ENCODE measurements around the gene FCAMR. TPM values are rescaled to one million over a fixed set of nuclear protein-coding genes. Genes with fewer than 3 reads are reported as not detected.

Gene FCAMR
- total RNA-seq, 1 experiment from 2014 or later: not detected

- H3K4me3 ChIP-seq (ENCODE audit: insufficient read depth, low read depth, low read length): no peak overlapping the region
- H3K27me3 ChIP-seq (ENCODE audit: control insufficient read depth, insufficient read depth, low read length): no peaks in the 10 kb centered on the region; the same call in 1 of the 2 replicates
- DNase-seq: no peak
- no peaks in the 10 kb centered on the region for H3K36me3 ChIP-seq (replicated peaks; ENCODE audit: control insufficient read depth, insufficient read depth, low read length)
These were observed 28.4 kb downstream of the FCAMR start for GRCh38 chr1:206941766-206942418.

GRCh38 chr1:206940588-206940936 is 29.7 kb downstream of the FCAMR start:
- Histone ChIP-seq H3K27me3 (ENCODE audit: control insufficient read depth, insufficient read depth, low read length) (no peaks in the 10 kb centered on the region; the same call in 1 of the 2 replicates), H3K36me3 (replicated peaks; ENCODE audit: control insufficient read depth, insufficient read depth, low read length) (no peaks in the 10 kb centered on the region), H3K4me3 (ENCODE audit: insufficient read depth, low read depth, low read length) (no peak overlapping the region)
- DNase-seq: no peak

- Histone ChIP-seq H3K36me3 (replicated peaks; ENCODE audit: control insufficient read depth, insufficient read depth, low read length) (no peaks in the 10 kb centered on the region), H3K27me3 (ENCODE audit: control insufficient read depth, insufficient read depth, low read length) (no peaks in the 10 kb centered on the region; the same call in 1 of the 2 replicates), H3K4me3 (ENCODE audit: insufficient read depth, low read depth, low read length) (no peak overlapping the region)
- DNase-seq: no peak
These were observed 30.2 kb downstream of the FCAMR start for GRCh38 chr1:206939841-206940587.

GRCh38 chr1:206939131-206939530 is 31.1 kb downstream of the FCAMR start:
- Histone ChIP-seq H3K4me3 (ENCODE audit: insufficient read depth, low read depth, low read length) (no peak overlapping the region), H3K36me3 (replicated peaks; ENCODE audit: control insufficient read depth, insufficient read depth, low read length) (no peaks in the 10 kb centered on the region), H3K27me3 (ENCODE audit: control insufficient read depth, insufficient read depth, low read length) (no peaks in the 10 kb centered on the region)
- DNase-seq: no peak

- Histone ChIP-seq H3K27me3 (ENCODE audit: control insufficient read depth, insufficient read depth, low read length) (no peaks in the 10 kb centered on the region), H3K4me3 (ENCODE audit: insufficient read depth, low read depth, low read length) (no peak overlapping the region), H3K36me3 (replicated peaks; ENCODE audit: control insufficient read depth, insufficient read depth, low read length) (no peaks in the 10 kb centered on the region)
- no peak for DNase-seq
These were observed 32.8 kb downstream of the FCAMR start for GRCh38 chr1:206937425-206937824.

DNA sequence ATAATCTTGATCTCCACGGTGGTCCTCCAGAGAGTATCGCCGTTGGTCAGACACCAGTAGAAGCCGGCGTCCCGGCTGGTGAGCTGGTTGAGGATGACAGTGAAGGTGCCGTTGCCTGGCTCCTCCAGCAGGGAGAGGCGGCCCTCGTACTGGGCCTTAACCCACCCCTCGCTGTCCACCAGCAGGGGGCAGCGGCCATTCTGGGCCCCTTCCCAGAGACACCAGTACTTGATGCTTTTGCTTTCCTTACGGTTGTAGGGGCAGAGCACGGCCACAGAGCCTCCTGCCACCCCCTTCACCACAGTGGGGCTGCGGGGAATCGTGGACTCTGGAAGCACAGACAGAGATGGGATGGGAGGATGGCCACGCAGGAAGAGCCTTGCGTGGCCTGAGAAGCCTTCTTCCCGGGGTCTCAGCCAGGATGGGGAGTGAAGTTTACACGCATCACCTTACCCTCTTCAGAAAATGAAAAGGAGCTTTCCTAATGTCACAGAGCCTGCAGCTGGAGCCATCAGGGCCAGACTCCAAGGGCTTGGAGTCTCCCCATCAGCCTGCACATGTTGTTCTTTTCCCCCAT is 34.7 kb downstream of the FCAMR start:
- Histone ChIP-seq H3K27me3 (ENCODE audit: control insufficient read depth, insufficient read depth, low read length) (no peaks in the 10 kb centered on the region), H3K4me3 (ENCODE audit: insufficient read depth, low read depth, low read length) (no peak overlapping the region), H3K36me3 (replicated peaks; ENCODE audit: control insufficient read depth, insufficient read depth, low read length) (no peaks in the 10 kb centered on the region)
- peak; percentile 90 for DNase-seq

DNA sequence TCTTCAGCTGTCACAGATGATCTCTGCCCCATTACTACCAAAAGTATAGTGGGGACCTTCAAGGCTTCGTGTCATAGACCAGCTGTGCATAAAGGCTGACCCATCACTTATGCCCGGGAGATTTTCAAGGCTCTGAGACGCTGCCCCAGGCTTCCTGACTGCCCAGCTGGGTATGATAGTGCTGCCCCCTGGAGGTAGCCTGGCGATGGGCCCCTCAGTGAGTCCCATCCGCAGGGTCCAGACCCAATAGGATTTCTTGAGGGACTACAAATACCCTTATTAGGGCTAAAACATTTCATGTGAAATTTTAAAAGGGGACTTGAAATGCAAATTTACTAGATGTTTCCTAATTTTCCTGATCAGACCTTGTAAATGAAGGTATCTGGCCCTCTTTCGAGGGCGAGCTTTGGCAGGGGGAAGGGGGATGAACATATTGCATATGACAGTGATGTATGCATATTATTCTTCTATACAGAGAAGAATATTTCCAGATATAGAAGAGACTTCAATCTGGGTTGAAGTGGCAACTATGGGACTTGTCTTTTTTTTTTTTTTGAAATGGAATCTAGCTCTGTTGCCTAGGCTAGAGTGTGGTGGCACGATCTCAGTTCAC is 36.8 kb downstream of the FCAMR start:
- DNase-seq: peak; percentile 91
- no peak overlapping the region for H3K4me3 ChIP-seq (ENCODE audit: insufficient read depth, low read depth, low read length)
- no peaks in the 10 kb centered on the region for H3K36me3 ChIP-seq (replicated peaks; ENCODE audit: control insufficient read depth, insufficient read depth, low read length)
- H3K27me3 ChIP-seq (ENCODE audit: control insufficient read depth, insufficient read depth, low read length): no peaks in the 10 kb centered on the region

- H3K27me3 ChIP-seq (ENCODE audit: control insufficient read depth, insufficient read depth, low read length): no peaks in the 10 kb centered on the region
- no peaks in the 10 kb centered on the region for H3K36me3 ChIP-seq (replicated peaks; ENCODE audit: control insufficient read depth, insufficient read depth, low read length)
- no peak for DNase-seq
- H3K4me3 ChIP-seq (ENCODE audit: insufficient read depth, low read depth, low read length): no peak overlapping the region
These were observed 38.1 kb downstream of the FCAMR start for GRCh38 chr1:206932177-206932576.

- Histone ChIP-seq H3K36me3 (replicated peaks; ENCODE audit: control insufficient read depth, insufficient read depth, low read length) (no peaks in the 10 kb centered on the region), H3K4me3 (ENCODE audit: insufficient read depth, low read depth, low read length) (no peak overlapping the region), H3K27me3 (ENCODE audit: control insufficient read depth, insufficient read depth, low read length) (no peaks in the 10 kb centered on the region)
- peak; percentile 86 for DNase-seq
These were observed 38.6 kb downstream of the FCAMR start for GRCh38 chr1:206931709-206932108.

- Histone ChIP-seq H3K4me3 (ENCODE audit: insufficient read depth, low read depth, low read length) (no peak overlapping the region), H3K27me3 (ENCODE audit: control insufficient read depth, insufficient read depth, low read length) (no peaks in the 10 kb centered on the region), H3K36me3 (replicated peaks; ENCODE audit: control insufficient read depth, insufficient read depth, low read length) (no peaks in the 10 kb centered on the region)
- DNase-seq: no peak
These were observed 40.0 kb downstream of the FCAMR start for GRCh38 chr1:206930210-206930798.

- Histone ChIP-seq H3K4me3 (ENCODE audit: insufficient read depth, low read depth, low read length) (no peak overlapping the region), H3K27me3 (ENCODE audit: control insufficient read depth, insufficient read depth, low read length) (no peaks in the 10 kb centered on the region), H3K36me3 (replicated peaks; ENCODE audit: control insufficient read depth, insufficient read depth, low read length) (no peaks in the 10 kb centered on the region)
- peak; percentile 42 for DNase-seq
These were observed 40.7 kb downstream of the FCAMR start for GRCh38 chr1:206929524-206929923.

DNA sequence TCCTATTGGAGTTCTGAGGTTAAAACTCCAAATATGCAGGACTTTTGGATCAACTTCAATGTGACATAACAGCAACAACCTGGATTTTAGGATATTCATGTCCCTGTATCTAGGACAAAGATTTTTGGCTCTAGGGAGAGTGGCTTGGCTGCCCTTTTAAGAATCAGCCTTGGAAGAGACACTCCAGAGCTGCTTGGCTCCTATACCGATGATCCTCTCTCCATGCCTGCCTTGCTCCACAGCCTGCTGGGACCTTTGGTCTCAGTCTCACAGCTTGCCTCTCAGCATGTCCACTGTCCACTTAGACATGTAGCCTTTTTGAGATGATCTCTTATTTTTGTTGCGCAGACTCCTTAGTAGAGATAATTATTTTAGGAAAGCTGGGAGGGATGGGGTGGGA is 44.0 kb downstream of the FCAMR start:
- Histone ChIP-seq H3K36me3 (replicated peaks; ENCODE audit: control insufficient read depth, insufficient read depth, low read length) (no peaks in the 10 kb centered on the region), H3K4me3 (ENCODE audit: insufficient read depth, low read depth, low read length) (no peak overlapping the region), H3K27me3 (ENCODE audit: control insufficient read depth, insufficient read depth, low read length) (no peaks in the 10 kb centered on the region)
- no peak for DNase-seq

DNA sequence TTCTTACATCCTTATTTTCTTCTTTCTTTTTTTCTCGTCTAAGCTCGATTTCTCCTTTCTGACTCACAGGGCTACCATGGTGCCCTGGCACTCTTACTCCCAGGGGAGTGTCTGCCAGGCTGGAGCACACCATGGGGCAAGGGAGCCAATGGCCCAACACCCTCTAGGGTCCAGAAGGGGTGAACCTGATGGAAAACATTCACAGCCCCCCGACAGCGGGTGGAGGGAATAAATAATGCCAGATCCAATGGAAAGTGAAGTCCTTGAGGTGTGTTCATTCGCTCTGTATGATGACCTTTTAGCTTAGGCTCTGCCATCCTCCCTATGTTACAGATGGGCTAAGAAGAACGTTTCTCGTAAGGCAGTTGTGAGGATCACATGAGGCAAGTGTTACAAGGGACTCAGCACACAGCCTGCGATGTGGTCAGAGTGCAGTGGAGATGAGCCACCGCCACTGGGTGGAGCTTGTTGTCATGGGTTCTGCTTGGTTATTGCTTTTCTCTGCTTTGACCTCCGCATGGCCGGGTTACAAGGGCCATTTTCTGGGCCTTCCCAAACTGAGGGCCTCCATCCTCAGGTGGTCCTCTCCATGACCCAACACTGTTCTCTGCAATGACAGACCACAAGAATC is 45.0 kb downstream of the FCAMR start:
- no peak overlapping the region for H3K4me3 ChIP-seq (ENCODE audit: insufficient read depth, low read depth, low read length)
- H3K27me3 ChIP-seq (ENCODE audit: control insufficient read depth, insufficient read depth, low read length): no peaks in the 10 kb centered on the region
- DNase-seq: peak; percentile 62
- no peaks in the 10 kb centered on the region for H3K36me3 ChIP-seq (replicated peaks; ENCODE audit: control insufficient read depth, insufficient read depth, low read length)

DNA sequence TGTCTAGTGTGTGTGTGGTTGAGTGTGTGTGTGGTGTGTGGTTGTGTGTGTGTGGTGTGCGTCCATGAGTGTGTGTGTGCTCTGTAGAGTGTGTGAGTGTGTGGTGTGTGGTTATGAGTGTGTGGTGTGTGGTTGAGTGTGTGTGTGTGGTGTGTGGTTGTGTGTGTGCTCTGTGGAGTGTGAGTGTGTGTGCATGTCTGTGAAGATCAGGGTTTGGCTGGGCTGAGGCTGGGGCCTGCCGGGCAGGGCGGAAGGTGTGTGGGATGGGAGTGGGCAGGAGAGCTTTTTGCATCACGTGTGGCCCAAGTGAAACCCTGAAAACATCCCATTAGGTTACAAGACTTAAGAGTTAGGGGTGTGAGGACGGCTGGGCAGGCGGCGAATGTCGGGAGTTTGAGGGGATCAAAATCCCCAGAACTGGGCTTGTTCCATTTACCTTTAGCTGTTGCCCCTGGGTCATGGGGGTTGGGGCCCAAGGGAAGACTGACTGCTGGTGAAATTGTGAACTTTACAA is 45.6 kb downstream of the FCAMR start:
- no peaks in the 10 kb centered on the region for H3K27me3 ChIP-seq (ENCODE audit: control insufficient read depth, insufficient read depth, low read length)
- H3K36me3 ChIP-seq (replicated peaks; ENCODE audit: control insufficient read depth, insufficient read depth, low read length): no peaks in the 10 kb centered on the region
- DNase-seq: no peak
- no peak overlapping the region for H3K4me3 ChIP-seq (ENCODE audit: insufficient read depth, low read depth, low read length)

All from H7 (cell line).